Adrenal gland (tissue), 5 donors: ENCODE measurements around the gene ARHGEF2.

ENCODE experiments used
- CTCF ChIP-seq, 6 experiments: fragments of 450-650 bp in 4 of 6; fragments of 200-600 bp in 2 of 6; sonication (generic) in 1 of 6; IDR thresholded peaks; 1 replicate in 5 of 6; 2 replicates in 1 of 6; pipeline versions ENCODE4 v1.5.1 to v1.8.0; 2016 to 2021; ENCODE audit warnings: antibody characterized with exemption in 6 of 6, mild to moderate bottlenecking in 2 of 6, moderate library complexity in 1 of 6
- POLR2A ChIP-seq, 2 donors: fragments of 450-650 bp; IDR thresholded peaks; one replicate each; pipeline ENCODE4 v1.6.1; 2017; ENCODE audit warnings: antibody characterized with exemption in 2 of 2, mild to moderate bottlenecking in 2 of 2, moderate library complexity in 1 of 2
- donor health status: DM: no; HTN: no; CAD: no.

- TF ChIP-seq CTCF (IDR thresholded peaks at IDR 0.05) (no peak), POLR2A (IDR thresholded peaks at IDR 0.05) (no peak)
These were observed 21.6 kb upstream of the ARHGEF2 start for GRCh38 chr1:155999964-156000363.
